Ovary (tissue), 3 donors: Measurements from ENCODE around the gene RAB23.

Source experiments
- EP300 ChIP-seq: sonication (generic); formaldehyde crosslinking; IDR thresholded peaks from one replicate; pipeline ENCODE4 v1.6.1; 2017; ENCODE audit warnings: antibody characterized with exemption
- POLR2A ChIP-seq: fragments of 450-650 bp; IDR thresholded peaks from one replicate; pipeline ENCODE4 v1.6.1; 2017; ENCODE audit warnings: antibody characterized with exemption, mild to moderate bottlenecking, moderate library complexity
- TF ChIP-seq, protein P1 (sequence below), 3 donors: fragments of 450-650 bp in 2 of 3; fragments of 200-600 bp in 1 of 3; IDR thresholded peaks; one replicate each; pipeline versions ENCODE4 v1.5.1 to v1.8.0; 2016 to 2022; ENCODE audit warnings: antibody characterized with exemption in 3 of 3, mild to moderate bottlenecking in 1 of 3
- donor health status: DM: no; HTN: no; CAD: no.

GRCh38 chr6:57205550-57206328 is 16.4 kb downstream of the RAB23 start:
- TF ChIP-seq, protein P1, sequence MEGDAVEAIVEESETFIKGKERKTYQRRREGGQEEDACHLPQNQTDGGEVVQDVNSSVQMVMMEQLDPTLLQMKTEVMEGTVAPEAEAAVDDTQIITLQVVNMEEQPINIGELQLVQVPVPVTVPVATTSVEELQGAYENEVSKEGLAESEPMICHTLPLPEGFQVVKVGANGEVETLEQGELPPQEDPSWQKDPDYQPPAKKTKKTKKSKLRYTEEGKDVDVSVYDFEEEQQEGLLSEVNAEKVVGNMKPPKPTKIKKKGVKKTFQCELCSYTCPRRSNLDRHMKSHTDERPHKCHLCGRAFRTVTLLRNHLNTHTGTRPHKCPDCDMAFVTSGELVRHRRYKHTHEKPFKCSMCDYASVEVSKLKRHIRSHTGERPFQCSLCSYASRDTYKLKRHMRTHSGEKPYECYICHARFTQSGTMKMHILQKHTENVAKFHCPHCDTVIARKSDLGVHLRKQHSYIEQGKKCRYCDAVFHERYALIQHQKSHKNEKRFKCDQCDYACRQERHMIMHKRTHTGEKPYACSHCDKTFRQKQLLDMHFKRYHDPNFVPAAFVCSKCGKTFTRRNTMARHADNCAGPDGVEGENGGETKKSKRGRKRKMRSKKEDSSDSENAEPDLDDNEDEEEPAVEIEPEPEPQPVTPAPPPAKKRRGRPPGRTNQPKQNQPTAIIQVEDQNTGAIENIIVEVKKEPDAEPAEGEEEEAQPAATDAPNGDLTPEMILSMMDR (IDR thresholded peaks at IDR 0.05) = no peak
- no peak for TF ChIP-seq POLR2A
- no peak for TF ChIP-seq EP300
